T-helper 1 cell treated with Interleukin-12 subunit alpha and Interleukin-12 subunit beta and Interleukin-4 antibody, amounts not matched to agents 30 ng/mL and 1 ng/mL, for 36 hours (primary cell): ENCODE results near the gene WDR1. TPM values are rescaled to one million over a fixed set of nuclear protein-coding genes. Genes with fewer than 3 reads are reported as not detected.

Source experiments
- intact Hi-C: fragments of 100-400 bp; cut with micrococcal nuclease; formaldehyde crosslinking; loops from one replicate; pipeline ENCODE4 v1.15.1; 2024
- total RNA-seq: library from RNA; stranded (reverse); gene quantifications from 2 replicates; pipeline ENCODE4 v1.2.3, GENCODE V29; 2022

WDR1 gene
- total RNA-seq, 1 donor from 2014 or later, result 507 TPM

- intact Hi-C loops, result loop anchor here (10.0 kb wide), 1 partner anchor 1667 kb away; no protein-coding TSS in a partner anchor
Observed at GRCh38 chr4:10101671-10102473, 14.7 kb downstream of the WDR1 start.

- intact Hi-C loops, result loop anchor here (10.0 kb wide), 1 partner anchor 1666 kb away; no protein-coding TSS in a partner anchor
Observed at GRCh38 chr4:10100734-10101216, 15.8 kb downstream of the WDR1 start.

GRCh38 chr4:10099499-10100325 lies 16.9 kb downstream of the WDR1 start:
- intact Hi-C loops, result loop anchor here (1.0 to 10.0 kb wide), 6 partner anchors 63 to 1665 kb away; no protein-coding TSS in a partner anchor

- intact Hi-C loops, result loop anchor here (1.0 to 5.0 kb wide), 5 partner anchors 64 to 496 kb away; no protein-coding TSS in a partner anchor
Observed at GRCh38 chr4:10098780-10099160, 17.8 kb downstream of the WDR1 start.

- intact Hi-C loops, result loop anchor here (2.0 to 5.0 kb wide), 5 partner anchors 23 to 496 kb away; no protein-coding TSS in a partner anchor
Observed at GRCh38 chr4:10097906-10098779, 18.5 kb downstream of the WDR1 start.

- intact Hi-C loops, result loop anchor here (1.0 to 5.0 kb wide), 12 partner anchors 9 to 495 kb away; partner anchors contain the start of gene ZNF518B
Observed at GRCh38 chr4:10096978-10097335, 19.6 kb downstream of the WDR1 start.

- intact Hi-C loops, result loop anchor here (1.0 to 5.0 kb wide), 12 partner anchors 10 to 494 kb away; partner anchors contain the start of gene ZNF518B
Observed at GRCh38 chr4:10096201-10096977, 20.2 kb downstream of the WDR1 start.

- intact Hi-C loops, result loop anchor here (5.0 kb wide), 4 partner anchors 67 to 493 kb away; no protein-coding TSS in a partner anchor
Observed at GRCh38 chr4:10095296-10095991, 21.2 kb downstream of the WDR1 start.

- intact Hi-C loops, result loop anchor here (5.0 kb wide), 4 partner anchors 67 to 493 kb away; no protein-coding TSS in a partner anchor
Observed at GRCh38 chr4:10094841-10095240, 21.8 kb downstream of the WDR1 start.

GRCh38 chr4:10093801-10094552 lies 22.6 kb downstream of the WDR1 start:
- intact Hi-C loops, result no loop called here

- intact Hi-C loops, result no loop called here
Observed at GRCh38 chr4:10093271-10093621, 23.4 kb downstream of the WDR1 start.

- intact Hi-C loops, result no loop called here
Observed at GRCh38 chr4:10092481-10093270, 23.9 kb downstream of the WDR1 start.

- intact Hi-C loops, result no loop called here
Observed at GRCh38 chr4:10091531-10092181, 24.9 kb downstream of the WDR1 start.

GRCh38 chr4:10090467-10091250 lies 25.9 kb downstream of the WDR1 start:
- intact Hi-C loops, result no loop called here

GRCh38 chr4:10089346-10089745 lies 27.3 kb downstream of the WDR1 start:
- intact Hi-C loops, result no loop called here
